HCEC 1CT (cell line): Measurements from ENCODE around the gene SYNC.
"Not testable (repeated sequence)": the region's sequence is repeated elsewhere in the genome, so short reads cannot be mapped to it uniquely, and the experiment has no call there.

Experiments used
- DNase-seq: peaks from one replicate; pipeline ENCODE4 v3.0.0-alpha.2; 2017

Gene SYNC

GRCh38 chr1:32693455-32694174 is 9.0 kb downstream of the SYNC start:
- no peak for DNase-seq

DNA sequence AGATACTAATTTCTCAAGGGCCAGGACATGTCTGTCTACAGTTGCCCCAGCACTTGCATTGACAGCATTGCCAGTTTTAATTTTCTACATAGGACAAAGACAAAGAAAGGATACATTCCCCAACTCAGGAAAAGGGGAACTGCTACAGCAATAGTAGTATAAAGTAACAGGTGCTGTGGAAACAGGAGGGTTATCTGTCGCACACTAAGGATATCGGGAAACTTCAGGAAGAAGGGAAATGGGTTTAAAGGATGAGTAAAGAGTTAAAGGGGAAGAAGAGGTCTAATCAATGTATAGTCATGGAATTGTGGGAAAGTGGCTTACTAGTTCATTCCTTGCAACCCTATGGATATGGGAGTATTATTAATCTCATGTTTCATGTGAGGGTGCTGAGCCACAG is 16.2 kb downstream of the SYNC start:
- no peak for DNase-seq

DNA sequence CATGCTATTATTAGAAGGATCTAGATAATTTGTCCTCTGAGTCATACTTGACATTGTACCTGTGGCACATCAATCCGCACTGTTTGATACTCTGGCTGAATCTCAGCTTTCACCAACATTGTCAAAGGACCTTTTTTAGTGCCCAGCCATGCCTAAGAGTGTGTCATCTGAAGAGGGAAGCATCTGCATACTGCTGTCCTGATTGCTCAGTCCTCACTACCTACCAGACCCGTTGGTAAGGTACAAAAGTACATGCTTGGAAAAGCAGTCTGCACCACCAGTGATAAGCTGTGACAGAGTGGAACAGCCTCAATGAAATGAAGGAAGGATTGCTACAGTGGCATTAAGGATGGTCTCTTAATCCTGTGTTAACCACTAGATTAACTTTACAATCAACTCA is 17.1 kb downstream of the SYNC start:
- no peak for DNase-seq

DNA sequence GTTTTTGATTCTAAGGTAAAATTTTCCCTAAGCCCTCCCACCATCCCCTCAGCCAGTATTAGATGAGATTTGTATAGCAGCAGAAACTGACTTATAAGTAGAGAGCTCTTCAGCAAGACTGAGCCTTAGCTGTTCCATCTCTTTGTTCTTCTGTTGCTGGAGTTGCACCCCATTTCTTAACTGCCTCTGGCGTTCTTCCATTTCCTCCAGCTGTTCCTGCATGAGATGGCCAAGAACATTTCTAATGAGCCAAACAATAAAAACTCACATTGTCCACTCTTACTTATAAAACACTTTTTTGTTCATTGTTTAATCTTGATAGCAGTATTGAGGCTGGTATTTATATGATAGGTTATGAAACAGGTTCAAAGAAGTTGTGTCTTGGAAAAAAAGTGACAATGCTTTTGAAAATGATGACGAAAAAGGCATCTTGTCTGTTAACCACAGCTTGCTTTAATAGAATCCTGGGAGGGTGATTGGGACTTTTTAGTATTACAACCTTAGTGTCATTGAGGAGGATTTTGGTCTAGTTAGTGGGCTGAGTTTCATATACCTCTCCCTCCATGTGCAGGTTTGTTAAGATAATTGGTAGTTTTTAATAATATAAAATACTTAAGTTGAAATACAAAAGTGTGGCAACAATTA is 18.3 kb downstream of the SYNC start:
- peak; percentile 75 for DNase-seq

DNA sequence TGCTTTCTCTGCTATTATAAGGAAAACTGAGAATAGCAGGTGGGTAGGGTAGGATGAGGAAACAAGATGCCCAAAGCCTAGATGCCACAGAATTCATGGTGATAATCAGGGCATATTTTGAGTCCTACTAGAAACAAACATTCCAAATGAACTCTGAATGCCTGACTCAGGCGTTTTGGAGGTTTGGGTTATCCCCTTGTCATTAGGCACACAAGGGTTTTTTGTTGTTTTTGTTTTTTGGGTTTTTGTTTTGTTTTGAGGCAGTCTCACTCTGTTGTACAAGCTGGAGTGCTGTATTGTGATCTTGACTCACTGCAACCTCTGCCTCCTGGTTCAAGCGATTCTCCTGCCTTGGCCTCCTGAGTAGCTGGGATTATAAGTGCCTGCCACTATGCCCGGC is 19.2 kb downstream of the SYNC start:
- DNase-seq = no peak

DNA sequence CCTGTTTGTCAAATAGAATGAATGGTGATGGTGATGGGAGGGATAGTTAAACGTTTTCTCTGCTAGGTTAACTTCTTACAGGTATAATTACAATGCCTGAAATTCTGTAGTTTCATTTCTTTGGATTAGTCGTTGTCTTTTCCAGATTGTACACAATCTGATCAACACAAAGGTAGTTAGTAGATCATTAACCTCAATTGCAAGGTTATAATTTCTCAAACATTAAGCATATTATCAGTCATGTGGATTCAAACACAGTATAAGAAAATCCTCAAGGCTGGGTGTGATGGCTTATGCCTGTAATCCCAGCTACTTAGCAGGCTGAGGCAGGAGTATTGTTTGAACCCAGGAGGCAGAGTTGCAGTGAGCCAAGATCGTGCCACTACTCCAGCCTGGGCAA is 20.6 kb downstream of the SYNC start:
- DNase-seq = no peak

- DNase-seq = no peak
Measured at GRCh38 chr1:32681509-32681908, 21.1 kb downstream of the SYNC start.

GRCh38 chr1:32680642-32681041 is 21.9 kb downstream of the SYNC start:
- no peak for DNase-seq

GRCh38 chr1:32679993-32680392 is 22.6 kb downstream of the SYNC start:
- DNase-seq = not testable (repeated sequence)

GRCh38 chr1:32676945-32677344 is 25.6 kb downstream of the SYNC start:
- DNase-seq = no peak

DNA sequence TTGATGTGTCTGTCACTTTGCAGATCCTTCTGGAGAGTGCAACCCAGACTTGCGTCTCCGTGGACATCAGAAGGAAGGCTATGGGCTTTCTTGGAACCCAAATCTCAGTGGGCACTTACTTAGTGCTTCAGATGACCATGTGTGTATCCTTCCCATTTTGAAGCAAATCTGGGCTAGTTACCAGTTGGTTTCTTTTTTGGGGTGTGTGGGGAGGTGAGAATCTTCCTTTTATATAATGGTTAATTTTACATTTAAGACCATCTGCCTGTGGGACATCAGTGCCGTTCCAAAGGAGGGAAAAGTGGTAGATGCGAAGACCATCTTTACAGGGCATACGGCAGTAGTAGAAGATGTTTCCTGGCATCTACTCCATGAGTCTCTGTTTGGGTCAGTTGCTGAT is 33.9 kb downstream of the SYNC start:
- DNase-seq = not testable (repeated sequence)

DNA sequence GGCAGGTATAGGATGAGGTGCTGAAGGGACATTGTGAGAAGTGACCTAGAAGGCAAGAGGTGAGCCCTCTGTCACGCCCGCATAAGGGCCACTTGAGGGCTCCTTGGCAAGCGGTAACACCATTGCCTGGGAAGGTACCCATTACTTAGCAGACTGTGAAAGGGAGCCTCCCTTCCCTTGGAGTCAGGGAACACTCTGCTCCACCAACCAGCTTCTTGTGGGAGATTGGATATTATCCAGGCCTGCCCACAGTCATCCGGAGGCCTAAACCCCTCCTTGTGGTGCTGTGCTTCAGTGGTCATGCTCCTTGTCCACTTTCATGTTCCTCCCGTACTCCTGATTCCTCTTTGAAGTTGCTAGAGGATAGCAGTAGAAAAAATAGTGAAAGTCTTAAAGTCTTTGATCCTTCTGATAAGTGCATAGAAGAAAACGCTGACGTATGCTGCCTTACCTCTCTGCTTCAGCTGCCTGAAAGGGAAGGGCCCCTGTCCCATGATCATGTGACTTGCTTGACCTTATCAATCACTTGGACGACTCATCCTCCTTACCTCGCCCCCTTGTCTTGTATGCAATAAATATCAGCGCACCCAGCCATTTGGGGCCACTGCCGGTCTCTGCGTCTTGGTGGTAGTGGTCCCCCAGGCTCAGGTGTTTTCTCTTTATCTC is 35.5 kb downstream of the SYNC start:
- no peak for DNase-seq

DNA sequence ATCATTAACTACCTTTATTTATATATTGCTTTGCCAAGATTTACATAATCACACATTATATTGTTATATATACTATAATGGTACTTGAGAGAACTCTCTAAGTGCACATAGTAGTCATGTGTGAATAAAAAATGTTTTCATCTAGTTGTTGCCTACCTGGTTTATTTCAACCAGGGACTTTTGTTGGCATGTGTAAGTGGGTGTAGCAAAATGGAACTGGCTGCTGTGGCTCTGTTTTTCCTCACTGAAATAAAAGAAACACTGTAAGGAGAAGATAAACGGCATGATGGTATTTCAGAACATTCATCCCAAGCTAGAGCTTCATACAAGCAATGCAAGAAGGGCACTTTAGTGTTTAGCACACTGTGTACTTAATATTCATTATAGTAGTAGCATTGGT is 36.7 kb downstream of the SYNC start:
- no peak for DNase-seq

GRCh38 chr1:32659581-32659980 is 43.0 kb downstream of the SYNC start:
- no peak for DNase-seq

- no peak for DNase-seq
Measured at GRCh38 chr1:32652244-32652962, 50.2 kb downstream of the SYNC start.

- no peak for DNase-seq
Measured at GRCh38 chr1:32651461-32652073, 51.0 kb downstream of the SYNC start.

DNA sequence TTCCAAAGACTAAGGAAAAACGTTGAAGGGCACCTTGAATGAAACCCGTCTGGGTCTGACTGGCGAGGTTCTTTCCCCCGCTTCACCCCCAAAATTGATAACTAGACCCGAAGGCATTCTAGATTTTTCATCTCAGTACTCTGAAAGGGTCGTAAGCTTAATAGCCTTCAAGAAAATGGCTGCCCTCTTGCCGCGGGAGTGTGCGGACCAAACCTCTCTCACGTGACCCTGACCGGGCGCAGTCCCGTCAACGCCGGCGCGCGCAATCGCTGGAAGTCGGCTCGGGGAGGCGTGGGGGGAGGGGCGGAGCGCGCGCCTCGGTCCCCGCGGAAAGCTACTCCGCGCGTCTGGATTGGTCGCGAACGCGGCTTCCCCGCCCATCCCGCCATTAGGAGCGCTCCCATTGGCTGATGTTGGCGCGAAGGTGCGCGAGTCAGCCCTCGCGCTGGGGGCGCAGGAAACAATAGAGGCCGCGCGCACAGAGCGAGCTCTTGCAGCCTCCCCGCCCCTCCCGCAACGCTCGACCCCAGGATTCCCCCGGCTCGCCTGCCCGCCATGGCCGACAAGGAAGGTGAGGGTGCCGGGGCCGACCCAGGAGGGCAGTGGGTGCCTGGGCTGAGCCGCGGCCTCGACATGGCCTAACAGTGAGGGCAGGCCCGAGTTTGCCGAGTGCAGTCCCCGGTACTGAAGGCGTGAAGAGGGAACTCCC is 51.7 kb downstream of the SYNC start, which contains the start of gene RBBP4:
Gene RBBP4, plus strand, starts transcription at position 457 of the 709 bp plus-strand sequence. Its CDS starts 99 bp downstream, at position 556.
- DNase-seq = peak; percentile 96

DNA sequence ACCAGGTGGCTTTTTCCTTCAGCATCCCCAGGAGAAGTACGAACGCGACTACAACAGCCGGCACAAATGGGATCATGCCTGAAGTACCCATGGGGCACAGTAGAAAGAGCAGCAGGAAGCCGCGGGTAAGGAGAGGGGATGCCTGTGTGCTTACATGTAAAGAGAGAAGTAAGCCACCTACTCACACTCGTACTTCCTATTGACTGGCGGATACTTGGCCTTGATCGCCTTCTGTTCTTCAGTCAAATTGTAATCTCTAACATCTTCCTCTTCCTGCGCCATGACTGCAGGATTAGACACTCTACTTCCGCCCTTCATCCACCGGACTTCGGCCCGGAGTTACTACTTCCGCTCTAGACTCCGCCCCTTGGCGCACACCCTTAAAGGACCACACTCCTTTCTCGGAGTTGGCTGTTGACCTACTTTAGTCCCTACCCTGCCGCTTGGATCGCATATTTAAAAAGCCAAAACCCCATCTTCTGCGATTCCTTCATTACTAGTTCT is 52.3 kb downstream of the SYNC start, which contains the start of gene ZBTB8OS:
Gene ZBTB8OS, minus strand, starts transcription at position 303 of the 504 bp plus-strand sequence. Its CDS starts 21 bp downstream, at position 282.
- DNase-seq = peak; percentile 95

- no peak for DNase-seq
Measured at GRCh38 chr1:32647308-32648134, 55.0 kb downstream of the SYNC start.

DNA sequence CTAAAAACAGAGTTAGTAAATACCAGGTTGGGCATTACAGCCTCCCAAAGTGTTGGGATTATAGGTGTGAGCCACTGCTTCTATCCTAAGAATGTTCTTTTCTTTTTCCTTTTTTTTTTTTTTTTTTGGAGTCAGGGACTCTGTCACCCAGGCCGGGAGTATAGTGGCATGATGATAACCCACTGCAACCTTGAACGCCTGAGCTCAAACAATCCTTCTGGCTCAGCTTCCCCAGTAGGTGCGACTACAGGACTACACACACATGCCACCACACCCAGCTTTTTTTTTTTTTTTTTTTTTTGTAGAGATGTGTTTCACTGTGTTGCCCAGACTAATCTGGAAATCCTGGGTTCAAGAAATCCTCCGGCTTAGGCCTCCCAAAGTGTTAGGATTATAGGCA is 58.1 kb downstream of the SYNC start:
- no peak for DNase-seq

- DNase-seq = not testable (repeated sequence)
Measured at GRCh38 chr1:32642292-32642827, 60.2 kb downstream of the SYNC start.
